ENCODE results near the gene POLDIP3.

Gene POLDIP3

DNA sequence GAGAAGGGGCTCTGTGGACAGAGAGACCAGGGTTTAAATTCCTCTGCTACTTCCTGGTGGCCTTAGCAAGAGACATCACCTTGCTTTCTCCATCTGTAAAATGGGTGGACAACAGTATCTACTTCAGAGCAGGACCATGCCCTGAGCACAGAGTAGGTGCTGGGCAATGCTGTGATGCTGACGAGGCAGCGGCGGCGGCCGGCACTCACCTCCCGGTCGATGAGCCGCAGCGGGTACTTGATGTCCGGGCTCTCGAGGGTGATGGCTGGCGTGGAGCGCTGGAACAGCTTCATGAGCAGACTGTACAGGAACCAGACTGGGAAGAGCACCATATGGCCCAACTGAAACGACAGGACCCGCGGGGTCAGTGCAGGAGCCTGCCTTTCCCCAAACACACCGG lies 21.8 kb upstream of the POLDIP3 start:
- CTCF ChIA-PET, result interaction anchor here (1.0 to 6.2 kb wide), 5 partner anchors 10 to 180 kb away, joined by 3 to 34 read pairs (median 4); partner anchors contain the start of gene POLDIP3
- POLR2A ChIA-PET, result interaction anchor here (1.6 kb wide), 1 partner anchor 13 kb away, joined by 3 read pairs; the partner anchor contains the start of gene CYB5R3
- no peak overlapping the region for H3K4me3 ChIP-seq (ENCODE audit: low read depth, low read length)
- DNase-seq (ENCODE audit: low read depth, low spot score), result no peak
- no peak for TF ChIP-seq CTCF (IDR thresholded peaks at IDR 0.05; ENCODE audit: insufficient read depth, low read length, missing control alignments)

- no peak overlapping the region for H3K4me3 ChIP-seq (ENCODE audit: low read depth, low read length)
- POLR2A ChIA-PET, result interaction anchor here (0.7 to 1.3 kb wide), 4 partner anchors 9 to 21 kb away, joined by 3 to 7 read pairs (median 6); partner anchors contain the start of genes CYB5R3 and POLDIP3
- TF ChIP-seq CTCF (IDR thresholded peaks at IDR 0.05; ENCODE audit: insufficient read depth, low read length, missing control alignments), result no peak
- CTCF ChIA-PET, result interaction anchor here (1.8 to 6.2 kb wide), 4 partner anchors 8 to 20 kb away, joined by 3 to 34 read pairs (median 7); partner anchors contain the start of gene POLDIP3
- peak; percentile 76 for DNase-seq (ENCODE audit: low read depth, low spot score)
These were observed 20.8 kb upstream of the POLDIP3 start for GRCh38 chr22:42635531-42635930.

- CTCF ChIA-PET, result interaction anchor here (3.1 to 3.6 kb wide), 2 partner anchors 11 to 187 kb away, joined by 12 to 45 read pairs; no protein-coding TSS in a partner anchor
- TF ChIP-seq CTCF (IDR thresholded peaks at IDR 0.05; ENCODE audit: insufficient read depth, low read length, missing control alignments), result no peak
- DNase-seq (ENCODE audit: low read depth, low spot score), result no peak
- H3K4me3 ChIP-seq (ENCODE audit: low read depth, low read length), result no peak overlapping the region
- POLR2A ChIA-PET, result no interaction called here
These were observed 18.3 kb upstream of the POLDIP3 start for GRCh38 chr22:42633013-42633412.

- ChIA-PET CTCF (interaction anchor here (3.1 to 3.6 kb wide), 2 partner anchors 10 to 188 kb away, joined by 12 to 45 read pairs; no protein-coding TSS in a partner anchor), POLR2A (interaction anchor here (0.7 to 0.9 kb wide), 2 partner anchors 16 to 17 kb away, joined by 3 to 4 read pairs; partner anchors contain the start of gene POLDIP3)
- TF ChIP-seq CTCF (IDR thresholded peaks at IDR 0.05; ENCODE audit: insufficient read depth, low read length, missing control alignments), result peak; percentile 37
These were observed 17.4 kb upstream of the POLDIP3 start for GRCh38 chr22:42632096-42632495.

GRCh38 chr22:42630901-42631602 lies 16.4 kb upstream of the POLDIP3 start:
- TF ChIP-seq CTCF (IDR thresholded peaks at IDR 0.05; ENCODE audit: insufficient read depth, low read length, missing control alignments), result no peak
- ChIA-PET POLR2A (interaction anchor here (0.9 kb wide), 1 partner anchor 16 kb away, joined by 3 read pairs; the partner anchor contains the start of gene POLDIP3), CTCF (interaction anchor here (3.1 to 3.6 kb wide), 2 partner anchors 9 to 189 kb away, joined by 12 to 45 read pairs; no protein-coding TSS in a partner anchor)
- no peak overlapping the region for H3K4me3 ChIP-seq (ENCODE audit: low read depth, low read length)
- no peak for DNase-seq (ENCODE audit: low read depth, low spot score)

More at GRCh38 chr22:42632096-42632495, 17.4 kb upstream of the POLDIP3 start:
- DNase-seq (ENCODE audit: low read depth, low spot score), result no peak
- no peak overlapping the region for H3K4me3 ChIP-seq (ENCODE audit: low read depth, low read length)

- no peak for DNase-seq (ENCODE audit: low read depth, low spot score)
- ChIA-PET POLR2A (no interaction called here), CTCF (interaction anchor here (0.8 to 3.6 kb wide), 5 partner anchors 8 to 190 kb away, joined by 3 to 45 read pairs (median 4); no protein-coding TSS in a partner anchor)
- no peak for TF ChIP-seq CTCF (IDR thresholded peaks at IDR 0.05; ENCODE audit: insufficient read depth, low read length, missing control alignments)
- H3K4me3 ChIP-seq (ENCODE audit: low read depth, low read length), result no peak overlapping the region
These were observed 15.5 kb upstream of the POLDIP3 start for GRCh38 chr22:42630211-42630610.
